ENCODE measurements around the gene SEC23IP. TPM values are rescaled to one million over a fixed set of nuclear protein-coding genes. Genes with fewer than 3 reads are reported as not detected.
"Not testable (repeated sequence)": the region's sequence is repeated elsewhere in the genome, so short reads cannot be mapped to it uniquely, and the experiment has no call there.

The SEC23IP gene
- polyA plus RNA-seq, 1 donor (not counting 4 experiments of a cell fraction or from before 2014, with no cell fraction given), result 36.9 TPM

GRCh38 chr10:119865699-119866240, 26.8 kb upstream of the SEC23IP start:
- dilution Hi-C loops (cut with MboI; ENCODE audit: extremely low pct_ligation_motif_present, low sequenced_read_pairs), result no loop called here
- peaks cover 8% of the 10 kb centered on the region for H3K4me1 ChIP-seq (ENCODE audit: control insufficient read depth, extremely low read depth, insufficient read depth, low read length)
- H3K27me3 ChIP-seq (ENCODE audit: control insufficient read depth, extremely low read depth, insufficient read depth, low read length), result no peaks in the 10 kb centered on the region
- peaks cover 98% of the 10 kb centered on the region for H3K79me2 ChIP-seq (ENCODE audit: control insufficient read depth, insufficient read depth, low read length)
- H4K20me1 ChIP-seq (ENCODE audit: control insufficient read depth, extremely low read depth, insufficient read depth, low read length), result peaks cover 7% of the 10 kb centered on the region
- TF ChIP-seq EZH2 (IDR thresholded peaks at IDR 0.05; ENCODE audit: low read length) (no peak), CTCF (optimal IDR thresholded peaks at IDR 0.05 in 1 of 3, IDR thresholded peaks at IDR 0.05 in 1 of 3, conservative IDR thresholded peaks at IDR 0.05 in 1 of 3; ENCODE audit: extremely low read depth in 1 of 3, insufficient read depth in 2 of 3, low read length in 3 of 3) (no peak)
- no peaks in the 10 kb centered on the region for H3K9me3 ChIP-seq (ENCODE audit: control insufficient read depth, low read depth, low read length)
- no peak for DNase-seq (ENCODE audit: low read depth, low spot score)
- H3K4me3 ChIP-seq (ENCODE audit: control insufficient read depth in 2 of 3, extremely low read depth in 1 of 3, insufficient read depth in 2 of 3, low read depth in 1 of 3, low read length in 3 of 3), result no peak overlapping the region
- no peaks in the 10 kb centered on the region for H3K9me1 ChIP-seq (ENCODE audit: control insufficient read depth, extremely low read depth, insufficient read depth, low read length)
- H3K9ac ChIP-seq (ENCODE audit: control insufficient read depth, extremely low read depth, insufficient read depth, low read length), result no peak overlapping the region
- H3K27ac ChIP-seq (ENCODE audit: control insufficient read depth, insufficient read depth, low read length), result no peak overlapping the region
- H3K4me2 ChIP-seq (ENCODE audit: control insufficient read depth, extremely low read depth, insufficient read depth, low read depth, low read length), result no peak overlapping the region
- no peaks in the 10 kb centered on the region for H3K36me3 ChIP-seq (ENCODE audit: control insufficient read depth in 2 of 2, extremely low read depth in 1 of 2, insufficient read depth in 2 of 2, low read length in 2 of 2)
- FAIRE-seq, result no peak
- no peak overlapping the region for H2AFZ ChIP-seq (ENCODE audit: control insufficient read depth, low read length)

- Histone ChIP-seq H3K27ac (ENCODE audit: control insufficient read depth, insufficient read depth, low read length) (no peak overlapping the region), H3K27me3 (ENCODE audit: control insufficient read depth, extremely low read depth, insufficient read depth, low read length) (no peaks in the 10 kb centered on the region), H3K4me2 (ENCODE audit: control insufficient read depth, extremely low read depth, insufficient read depth, low read depth, low read length) (no peak overlapping the region), H3K36me3 (ENCODE audit: control insufficient read depth in 2 of 2, extremely low read depth in 1 of 2, insufficient read depth in 2 of 2, low read length in 2 of 2) (no peaks in the 10 kb centered on the region), H3K4me3 (ENCODE audit: control insufficient read depth in 2 of 3, extremely low read depth in 1 of 3, insufficient read depth in 2 of 3, low read depth in 1 of 3, low read length in 3 of 3) (no peak overlapping the region), H3K9me1 (ENCODE audit: control insufficient read depth, extremely low read depth, insufficient read depth, low read length) (no peaks in the 10 kb centered on the region), H4K20me1 (ENCODE audit: control insufficient read depth, extremely low read depth, insufficient read depth, low read length) (peaks cover 10% of the 10 kb centered on the region), H3K9ac (ENCODE audit: control insufficient read depth, extremely low read depth, insufficient read depth, low read length) (no peak overlapping the region), H3K79me2 (ENCODE audit: control insufficient read depth, insufficient read depth, low read length) (peaks cover 97% of the 10 kb centered on the region), H3K9me3 (ENCODE audit: control insufficient read depth, low read depth, low read length) (no peaks in the 10 kb centered on the region), H3K4me1 (ENCODE audit: control insufficient read depth, extremely low read depth, insufficient read depth, low read length) (peaks cover 8% of the 10 kb centered on the region), H2AFZ (ENCODE audit: control insufficient read depth, low read length) (no peak overlapping the region)
- DNase-seq (ENCODE audit: low read depth, low spot score) (no peak), FAIRE-seq (no peak)
- TF ChIP-seq EZH2 (IDR thresholded peaks at IDR 0.05; ENCODE audit: low read length) (no peak), CTCF (optimal IDR thresholded peaks at IDR 0.05 in 1 of 3, IDR thresholded peaks at IDR 0.05 in 1 of 3, conservative IDR thresholded peaks at IDR 0.05 in 1 of 3; ENCODE audit: extremely low read depth in 1 of 3, insufficient read depth in 2 of 3, low read length in 3 of 3) (no peak)
- dilution Hi-C loops (cut with MboI; ENCODE audit: extremely low pct_ligation_motif_present, low sequenced_read_pairs), result no loop called here
Measured at GRCh38 chr10:119867317-119867716, 25.2 kb upstream of the SEC23IP start.

GRCh38 chr10:119869398-119869797, 23.1 kb upstream of the SEC23IP start:
- H3K9ac ChIP-seq (ENCODE audit: control insufficient read depth, extremely low read depth, insufficient read depth, low read length); H3K36me3 ChIP-seq (ENCODE audit: control insufficient read depth in 2 of 2, extremely low read depth in 1 of 2, insufficient read depth in 2 of 2, low read length in 2 of 2); FAIRE-seq; H4K20me1 ChIP-seq (ENCODE audit: control insufficient read depth, extremely low read depth, insufficient read depth, low read length); dilution Hi-C loops (cut with MboI; ENCODE audit: extremely low pct_ligation_motif_present, low sequenced_read_pairs); H3K9me1 ChIP-seq (ENCODE audit: control insufficient read depth, extremely low read depth, insufficient read depth, low read length); H3K27me3 ChIP-seq (ENCODE audit: control insufficient read depth, extremely low read depth, insufficient read depth, low read length); H3K4me2 ChIP-seq (ENCODE audit: control insufficient read depth, extremely low read depth, insufficient read depth, low read depth, low read length); H2AFZ ChIP-seq (ENCODE audit: control insufficient read depth, low read length); H3K4me3 ChIP-seq (ENCODE audit: control insufficient read depth in 2 of 3, extremely low read depth in 1 of 3, insufficient read depth in 2 of 3, low read depth in 1 of 3, low read length in 3 of 3); DNase-seq (ENCODE audit: low read depth, low spot score); H3K9me3 ChIP-seq (ENCODE audit: control insufficient read depth, low read depth, low read length); H3K27ac ChIP-seq (ENCODE audit: control insufficient read depth, insufficient read depth, low read length): not testable (repeated sequence)
- H3K79me2 ChIP-seq (ENCODE audit: control insufficient read depth, insufficient read depth, low read length), result peaks cover 82% of the 10 kb centered on the region
- peaks cover 15% of the 10 kb centered on the region for H3K4me1 ChIP-seq (ENCODE audit: control insufficient read depth, extremely low read depth, insufficient read depth, low read length)

Measured in keratinocyte (primary cell).